Common myeloid progenitor, CD34-positive (primary cell): Measurements from ENCODE around the gene SMCO4.
"Not testable (repeated sequence)": the region's sequence is repeated elsewhere in the genome, so short reads cannot be mapped to it uniquely, and the experiment has no call there.

Experiments
- CTCF ChIA-PET: fragments of 350-600 bp; sonication (Branson Sonifier 250); formaldehyde crosslinking; loops from one replicate; lab custom pipeline; 2021; ENCODE audit warnings: antibody characterized with exemption; lab: Charles Lee
- POLR2A ChIA-PET: fragments of 350-600 bp; sonication (Branson Sonifier 250); formaldehyde crosslinking; loops from one replicate; lab custom pipeline; 2021; ENCODE audit warnings: antibody characterized with exemption; lab: Charles Lee
- DNase-seq, 3 donors: peaks; one replicate each; pipeline versions ENCODE4 v3.0.0 to v3.0.0-alpha.2; 2013
- H3K27ac ChIP-seq, 2 experiments: 1 replicate in 1 of 2; 2 replicates in 1 of 2; pipeline ENCODE4 v1.7.0; 2013; ENCODE audit warnings: inconsistent platforms in 2 of 2, low read length in 2 of 2, mild to moderate bottlenecking in 2 of 2, low read depth in 1 of 2, moderate library complexity in 1 of 2; ENCODE audit not compliant: severe bottlenecking in 2 of 2, insufficient read depth in 1 of 2, poor library complexity in 1 of 2
- H3K27me3 ChIP-seq, 5 experiments: replicated peaks in 2 of 5; 1 replicate in 3 of 5; 2 replicates in 2 of 5; pipeline versions ENCODE4 v1.6.1 to v1.7.0; 2013; ENCODE audit warnings: low read length in 4 of 5, mild to moderate bottlenecking in 2 of 5, moderate library complexity in 2 of 5, inconsistent platforms in 1 of 5; ENCODE audit not compliant: insufficient read depth in 5 of 5, control insufficient read depth in 4 of 5
- H3K36me3 ChIP-seq, 4 experiments: 1 replicate in 2 of 4; 2 replicates in 2 of 4; pipeline versions ENCODE4 v1.6.1 to v1.7.0; 2013; ENCODE audit warnings: low read length in 3 of 4, control low read depth in 1 of 4, mild to moderate bottlenecking in 1 of 4; ENCODE audit not compliant: control insufficient read depth in 4 of 4, insufficient read depth in 4 of 4
- H3K4me1 ChIP-seq, 4 experiments: 1 replicate in 3 of 4; 2 replicates in 1 of 4; pipeline versions ENCODE4 v1.6.1 to v1.7.1; 2013; ENCODE audit warnings: low read length in 3 of 4, mild to moderate bottlenecking in 3 of 4, control low read depth in 1 of 4, inconsistent platforms in 1 of 4, moderate library complexity in 1 of 4; ENCODE audit not compliant: control insufficient read depth in 4 of 4, insufficient read depth in 4 of 4; ENCODE audit errors: control extremely low read depth in 1 of 4
- H3K4me3 ChIP-seq, 7 experiments: 1 replicate in 4 of 7; 2 replicates in 3 of 7; pipeline versions ENCODE4 v1.5.1 to v1.7.0; 2013; ENCODE audit warnings: mild to moderate bottlenecking in 7 of 7, low read length in 6 of 7, moderate library complexity in 6 of 7, inconsistent platforms in 2 of 7, low read depth in 2 of 7, control low read depth in 1 of 7; ENCODE audit not compliant: insufficient read depth in 4 of 7, control insufficient read depth in 1 of 7; ENCODE audit errors: extremely low read depth in 1 of 7
- H3K9me3 ChIP-seq, 5 experiments: 1 replicate in 4 of 5; 2 replicates in 1 of 5; pipeline versions ENCODE4 v1.6.1 to v1.7.1; 2013; ENCODE audit warnings: low read length in 4 of 5, mild to moderate bottlenecking in 2 of 5, inconsistent platforms in 1 of 5, low read depth in 1 of 5, moderate library complexity in 1 of 5; ENCODE audit not compliant: control insufficient read depth in 4 of 5, insufficient read depth in 2 of 5; ENCODE audit errors: control extremely low read depth in 1 of 5
- WGBS: methylation state at CpG from one replicate; pipeline ENCODE4 v1.1.5; 2013; ENCODE audit not compliant: insufficient coverage; 5-methylcytosine and 5-hydroxymethylcytosine counted together

SMCO4 gene

DNA sequence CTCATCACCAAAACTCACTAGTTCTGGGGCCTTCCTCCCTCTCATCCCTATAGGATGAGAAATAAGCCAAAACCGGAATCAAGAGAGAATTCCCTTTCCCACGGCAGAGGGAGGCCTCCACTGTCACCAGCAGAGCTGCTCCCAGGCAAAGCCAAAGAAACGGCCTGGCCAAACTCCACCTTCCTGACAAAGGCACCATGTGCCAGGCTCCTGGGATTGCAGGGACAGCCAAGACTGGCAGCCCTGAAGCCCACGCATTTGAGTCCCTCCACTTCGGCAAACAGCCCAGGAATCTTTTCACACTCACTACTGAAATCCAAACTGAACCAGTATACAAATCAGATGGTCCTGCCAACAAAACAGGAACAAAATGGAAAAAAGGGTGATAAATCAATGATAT, 6.1 kb downstream of the SMCO4 start:
- Histone ChIP-seq H3K4me1 (peaks cover 13 to 67% (median 37%) of the 10 kb centered on the region in 4 experiments), H3K4me3 (peak overlapping the region in 2 of 7 experiments; percentile 37 to 57), H3K27me3 (no peaks in the 10 kb centered on the region), H3K9me3 (no peaks in the 10 kb centered on the region), H3K27ac (no peak overlapping the region), H3K36me3 (no peaks in the 10 kb centered on the region)
- peak in 2 of 3 donors; percentile 38 to 57 for DNase-seq
- WGBS, result 50% methylated on average over 3 of the region's 5 CpGs
- CTCF ChIA-PET, result interaction anchor here (0.9 to 1.7 kb wide), 6 partner anchors 9 to 301 kb away, joined by 3 to 7 read pairs (median 4); no protein-coding TSS in a partner anchor
- POLR2A ChIA-PET, result no interaction called here

DNA sequence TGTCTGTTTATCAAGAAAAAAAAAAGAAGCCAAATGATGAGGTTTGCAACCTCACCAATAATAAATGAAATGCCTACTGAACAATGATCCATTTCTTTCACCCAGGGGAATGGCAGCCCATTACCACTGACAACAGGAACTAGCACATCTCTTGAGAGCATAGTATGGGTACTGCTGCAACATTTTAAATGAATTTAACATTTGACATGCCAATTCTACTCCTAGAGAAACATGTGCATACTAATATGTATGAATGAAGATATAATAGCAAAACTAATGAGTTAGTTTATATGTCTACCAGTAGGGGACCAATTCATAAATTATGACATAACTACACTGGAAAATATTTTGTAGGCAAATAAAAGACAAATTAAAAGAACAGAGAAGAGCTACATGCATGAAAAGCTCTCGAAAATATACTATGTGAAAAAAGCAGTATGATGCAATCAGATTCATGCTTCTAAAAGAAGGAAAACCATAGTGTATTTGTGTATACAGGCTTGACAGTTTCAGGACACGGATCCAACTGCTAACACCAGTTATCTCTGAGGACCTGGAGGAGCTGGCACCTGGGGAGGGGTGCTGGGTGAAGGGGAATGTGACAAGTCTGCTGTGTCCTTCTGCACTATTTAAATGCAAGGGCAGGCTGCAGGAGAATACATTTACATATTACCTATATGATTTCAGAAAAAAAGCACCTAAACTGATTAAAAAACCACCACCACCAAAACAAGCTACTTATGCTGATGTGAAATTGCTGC, 6.9 kb downstream of the SMCO4 start:
- Histone ChIP-seq H3K36me3 (no peaks in the 10 kb centered on the region), H3K27ac (no peak overlapping the region), H3K27me3 (no peaks in the 10 kb centered on the region), H3K4me1 (peaks cover 13 to 62% (median 34%) of the 10 kb centered on the region in 4 experiments), H3K9me3 (no peaks in the 10 kb centered on the region), H3K4me3 (no peak overlapping the region)
- no peak for DNase-seq
- WGBS, result 61% methylated on average over 2 of the region's 2 CpGs
- ChIA-PET CTCF (interaction anchor here (0.7 to 1.7 kb wide), 7 partner anchors 9 to 302 kb away, joined by 3 to 7 read pairs (median 4); no protein-coding TSS in a partner anchor), POLR2A (no interaction called here)

DNA sequence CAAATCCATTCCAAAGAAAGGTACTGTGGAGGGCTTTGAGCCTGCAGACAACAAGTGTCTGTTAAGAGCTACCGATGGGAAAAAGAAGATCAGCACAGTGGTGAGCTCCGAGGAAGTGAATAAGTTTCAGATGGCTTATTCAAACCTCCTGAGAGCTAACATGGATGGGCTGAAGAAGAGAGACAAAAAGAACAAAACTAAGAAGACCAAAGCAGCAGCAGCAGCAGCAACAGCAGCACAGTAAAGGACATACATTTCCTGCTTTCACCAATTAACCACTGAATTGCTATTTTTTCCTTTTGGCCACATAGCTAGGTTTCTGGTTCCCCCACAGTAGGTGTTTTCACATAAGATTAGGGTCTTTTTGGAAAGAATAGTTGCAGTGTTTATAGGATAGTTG, 7.6 kb downstream of the SMCO4 start:
- POLR2A ChIA-PET, H3K27ac ChIP-seq, H3K36me3 ChIP-seq, H3K9me3 ChIP-seq, H3K27me3 ChIP-seq, DNase-seq: not testable (repeated sequence)
- peaks cover 13 to 67% (median 35%) of the 10 kb centered on the region in 4 experiments for H3K4me1 ChIP-seq
- WGBS, result 58% methylated on average over 2 of the region's 2 CpGs
- H3K4me3 ChIP-seq, result peak overlapping the region in 1 of 7 experiments; percentile 5
- CTCF ChIA-PET, result interaction anchor here (1.7 kb wide), 1 partner anchor 12 kb away, joined by 5 read pairs; no protein-coding TSS in a partner anchor

DNA sequence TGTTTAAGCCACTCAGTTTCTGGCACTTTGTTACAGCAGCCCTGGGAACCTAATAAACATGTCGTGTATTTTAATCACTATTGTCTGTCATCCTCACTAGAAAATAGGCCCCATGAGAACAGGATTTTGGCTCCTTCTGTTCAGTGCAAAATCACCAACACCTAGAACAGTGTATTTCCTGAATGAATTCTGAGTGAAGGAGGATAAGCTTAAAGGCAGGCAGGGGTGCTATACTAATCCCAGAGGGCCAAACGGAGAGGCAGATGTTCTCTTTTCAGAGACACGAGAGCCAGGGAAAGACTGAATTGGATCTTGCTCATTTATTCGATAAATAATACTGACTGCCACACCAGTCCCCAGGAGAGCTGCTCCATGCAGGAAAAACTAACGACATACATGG, 10.4 kb downstream of the SMCO4 start:
- no peaks in the 10 kb centered on the region for H3K27me3 ChIP-seq
- H3K36me3 ChIP-seq, result no peaks in the 10 kb centered on the region
- no peak overlapping the region for H3K4me3 ChIP-seq
- DNase-seq, result no peak
- no peak overlapping the region for H3K27ac ChIP-seq
- WGBS, result 100% methylated on average over 3 of the region's 5 CpGs
- POLR2A ChIA-PET, result no interaction called here
- peaks cover 15 to 75% (median 48%) of the 10 kb centered on the region in 4 experiments for H3K4me1 ChIP-seq
- no peaks in the 10 kb centered on the region for H3K9me3 ChIP-seq
- CTCF ChIA-PET, result interaction anchor here (0.8 to 3.5 kb wide), 2 partner anchors 9 to 25 kb away, joined by 3 to 25 read pairs; partner anchors contain the start of gene SMCO4

DNA sequence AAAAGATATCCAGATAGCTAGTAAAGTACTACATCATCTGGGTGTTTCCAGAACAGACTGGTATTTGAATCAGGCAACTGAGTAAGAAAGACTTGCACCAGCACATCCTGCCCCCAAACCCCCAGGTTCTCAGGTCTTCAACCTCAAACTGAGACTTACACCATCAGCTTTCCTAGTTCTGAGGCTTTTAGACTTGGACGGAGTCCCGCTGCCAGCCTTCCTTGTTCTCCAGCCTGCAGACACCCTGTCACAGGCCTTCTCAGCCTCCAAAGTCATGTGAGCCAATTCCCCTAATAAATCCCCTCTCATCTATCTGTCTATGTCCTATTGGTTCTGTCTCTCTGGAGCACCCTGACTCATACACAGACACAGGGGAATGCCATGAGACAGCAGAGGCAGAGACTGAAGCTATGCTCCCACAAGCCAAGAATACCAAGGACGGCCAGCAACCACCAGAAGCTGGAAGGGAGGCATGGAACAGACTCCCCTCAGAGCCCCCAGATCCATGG, 10.9 kb downstream of the SMCO4 start:
- 95% methylated on average over 3 of the region's 3 CpGs for WGBS
- CTCF ChIA-PET, result interaction anchor here (3.5 kb wide), 1 partner anchor 9 kb away, joined by 25 read pairs; the partner anchor contains the start of gene SMCO4
- H3K27me3 ChIP-seq, result no peaks in the 10 kb centered on the region

DNA sequence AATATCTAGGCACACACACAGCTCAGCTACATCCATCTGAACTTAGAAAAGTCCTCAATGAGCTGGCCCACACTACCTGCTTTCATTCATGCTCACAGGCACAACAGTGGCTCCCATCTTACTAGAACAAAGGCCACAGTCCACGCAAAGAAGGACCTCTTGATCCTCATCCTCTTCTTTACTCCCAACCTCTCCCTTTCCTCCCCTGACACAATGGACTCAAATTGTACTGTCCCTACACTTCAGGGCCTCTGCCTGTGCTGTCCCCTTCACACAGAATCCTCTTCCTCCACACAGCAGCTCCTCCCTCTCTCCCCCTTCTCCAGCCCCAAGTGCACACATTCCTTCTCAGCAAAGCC, 12.7 kb downstream of the SMCO4 start:
- H3K36me3 ChIP-seq, result no peaks in the 10 kb centered on the region
- ChIA-PET POLR2A (no interaction called here), CTCF (interaction anchor here (1.6 to 3.5 kb wide), 3 partner anchors 11 to 298 kb away, joined by 4 to 25 read pairs (median 6); partner anchors contain the start of gene SMCO4)
- 100% methylated on average over 1 of the region's 1 CpG for WGBS
- H3K27ac ChIP-seq, result no peak overlapping the region
- DNase-seq, result no peak
- no peaks in the 10 kb centered on the region for H3K9me3 ChIP-seq
- no peak overlapping the region for H3K4me3 ChIP-seq
- peaks cover 11 to 75% (median 50%) of the 10 kb centered on the region in 4 experiments for H3K4me1 ChIP-seq
- no peaks in the 10 kb centered on the region for H3K27me3 ChIP-seq

More for the DNA sequence above, 10.9 kb downstream of the SMCO4 start:
- Histone ChIP-seq H3K9me3 (no peaks in the 10 kb centered on the region), H3K27ac (no peak overlapping the region), H3K4me3 (no peak overlapping the region), H3K4me1 (peaks cover 15 to 75% (median 47%) of the 10 kb centered on the region in 4 experiments), H3K36me3 (no peaks in the 10 kb centered on the region)
- no peak for DNase-seq
- POLR2A ChIA-PET, result no interaction called here
